PC-3 (cell line): Measurements from ENCODE around the gene TRIM24.

ENCODE experiments used
- CTCF ChIP-seq: fragments of 300-600 bp; sonication (generic); conservative IDR thresholded peaks from 2 replicates; pipeline ENCODE4 v1.5.1; 2017; ENCODE audit warnings: antibody characterized with exemption, low read depth, mild to moderate bottlenecking, low read length
- EZH2 ChIP-seq: fragments of 300-600 bp; sonication (generic); IDR thresholded peaks from one replicate; pipeline ENCODE4 v1.6.1; 2017; ENCODE audit warnings: antibody characterized with exemption, mild to moderate bottlenecking, low read length; ENCODE audit not compliant: unreplicated experiment

GRCh38 chr7:138483531-138483930, 23.5 kb downstream of the TRIM24 start:
- no peak for TF ChIP-seq CTCF
- TF ChIP-seq EZH2 = no peak
